HepG2 (cell line): ENCODE data around the gene REEP6. TPM values are rescaled to one million over a fixed set of nuclear protein-coding genes. Genes with fewer than 3 reads are reported as not detected.

Experiments used
- CENPX ChIP-seq: sonication (generic); formaldehyde crosslinking; IDR thresholded peaks from 2 replicates; pipeline ENCODE4 v1.9.0; 2021; ENCODE audit warnings: mild to moderate bottlenecking, missing genetic modification reagents, moderate library complexity
- KLF9 ChIP-seq: IDR thresholded peaks from 2 replicates; pipeline ENCODE4 v1.6.1; 2016; ENCODE audit warnings: low read depth
- MATR3 ChIP-seq: sonication (generic); formaldehyde crosslinking; IDR thresholded peaks from 2 replicates; pipeline ENCODE4 v1.4.0; 2020; ENCODE audit warnings: missing genetic modification reagents
- MED8 ChIP-seq: sonication (generic); formaldehyde crosslinking; IDR thresholded peaks from 2 replicates; pipeline ENCODE4 v1.8.1; 2023; ENCODE audit warnings: mild to moderate bottlenecking, missing genetic modification reagents; ENCODE audit not compliant: insufficient replicate concordance
- SRSF4 ChIP-seq: fragments of 200-400 bp; formaldehyde crosslinking; IDR thresholded peaks from one replicate; pipeline ENCODE4 v1.6.1; 2018; ENCODE audit warnings: mild to moderate bottlenecking, low read depth, low read length, moderate library complexity; ENCODE audit not compliant: poor library complexity, severe bottlenecking
- TAF1 ChIP-seq: sonication (generic); formaldehyde crosslinking; IDR thresholded peaks from 2 replicates; pipeline ENCODE4 v1.4.0; 2020; ENCODE audit warnings: missing genetic modification reagents
- ZFY ChIP-seq: sonication (generic); formaldehyde crosslinking; IDR thresholded peaks from 2 replicates; pipeline ENCODE4 v1.4.0; 2020; ENCODE audit warnings: missing genetic modification reagents
- ZMAT3 ChIP-seq: sonication (generic); formaldehyde crosslinking; conservative IDR thresholded peaks from 2 replicates; pipeline ENCODE4 v1.7.0; 2021; ENCODE audit warnings: missing genetic modification reagents
- ZNF138 ChIP-seq: sonication (generic); formaldehyde crosslinking; IDR thresholded peaks from 2 replicates; pipeline ENCODE4 v1.5.0; 2020; ENCODE audit warnings: mild to moderate bottlenecking, low read depth, missing genetic modification reagents
- ZNF225 ChIP-seq: sonication (generic); formaldehyde crosslinking; IDR thresholded peaks from 2 replicates; pipeline ENCODE4 v1.4.0; 2020; ENCODE audit warnings: mild to moderate bottlenecking, missing genetic modification reagents
- ZNF232 ChIP-seq: sonication (generic); formaldehyde crosslinking; IDR thresholded peaks from 2 replicates; pipeline ENCODE4 v1.4.0; 2020; ENCODE audit warnings: missing genetic modification reagents, borderline replicate concordance
- ZNF260 ChIP-seq: sonication (generic); formaldehyde crosslinking; IDR thresholded peaks from 2 replicates; pipeline ENCODE4 v1.4.0; 2020; ENCODE audit warnings: missing genetic modification reagents, low read depth, mild to moderate bottlenecking, borderline replicate concordance
- ZNF605 ChIP-seq: sonication (generic); formaldehyde crosslinking; IDR thresholded peaks from 2 replicates; pipeline ENCODE4 v1.8.0; 2022; ENCODE audit warnings: mild to moderate bottlenecking, missing genetic modification reagents
- ZNF607 ChIP-seq: sonication (generic); formaldehyde crosslinking; IDR thresholded peaks from 2 replicates; pipeline ENCODE4 v1.5.1; 2020; ENCODE audit warnings: missing genetic modification reagents, mild to moderate bottlenecking, borderline replicate concordance
- ZNF879 ChIP-seq: sonication (generic); formaldehyde crosslinking; IDR thresholded peaks from 2 replicates; pipeline ENCODE4 v1.8.1; 2023; ENCODE audit warnings: missing genetic modification reagents
- polyA plus RNA-seq, 8 experiments: library from polyadenylated mRNA; depleted of rRNA in 3 of 8; stranded (reverse) in 7 of 8; unstranded in 1 of 8; fragments of >200 nt; fragmentation: Illumina TruSeq in 4 of 8; extraction: Trizol in 4 of 8; gene quantifications; 2 replicates each; pipeline versions ENCODE4 v1.2.1 to v1.2.3, GENCODE V29; 2011 to 2016; ENCODE audit warnings: low read depth in 4 of 8, missing spikeins in 1 of 8, mixed read lengths in 1 of 8; ENCODE audit not compliant: insufficient read depth in 1 of 8
- total RNA-seq, 5 experiments: library from RNA; depleted of rRNA; stranded (reverse); fragments of >200 nt; fragmentation: Illumina TruSeq; extraction: Trizol; gene quantifications; 2 replicates each; pipeline ENCODE4 v1.2.3, GENCODE V29; 2016; ENCODE audit warnings: low read depth in 1 of 5
- TF ChIP-seq, protein P1 (sequence below): sonication (generic); formaldehyde crosslinking; IDR thresholded peaks from 2 replicates; pipeline ENCODE4 v1.8.0; 2022; ENCODE audit warnings: mild to moderate bottlenecking, missing genetic modification reagents, moderate library complexity
- TF ChIP-seq, protein P2 (sequence below): sonication (generic); formaldehyde crosslinking; IDR thresholded peaks from 2 replicates; pipeline ENCODE4 v1.5.1; 2020; ENCODE audit warnings: missing genetic modification reagents, mild to moderate bottlenecking, borderline replicate concordance
- TF ChIP-seq, protein P3 (sequence below): sonication (generic); formaldehyde crosslinking; IDR thresholded peaks from 2 replicates; pipeline ENCODE4 v1.5.0; 2020; ENCODE audit warnings: missing genetic modification reagents

REEP6 gene
- total and polyA plus RNA-seq, 2 of the 13 experiments (the other 11 are each of a cell fraction or from before 2014, with no cell fraction given): 10.0 to 28.8 TPM

DNA sequence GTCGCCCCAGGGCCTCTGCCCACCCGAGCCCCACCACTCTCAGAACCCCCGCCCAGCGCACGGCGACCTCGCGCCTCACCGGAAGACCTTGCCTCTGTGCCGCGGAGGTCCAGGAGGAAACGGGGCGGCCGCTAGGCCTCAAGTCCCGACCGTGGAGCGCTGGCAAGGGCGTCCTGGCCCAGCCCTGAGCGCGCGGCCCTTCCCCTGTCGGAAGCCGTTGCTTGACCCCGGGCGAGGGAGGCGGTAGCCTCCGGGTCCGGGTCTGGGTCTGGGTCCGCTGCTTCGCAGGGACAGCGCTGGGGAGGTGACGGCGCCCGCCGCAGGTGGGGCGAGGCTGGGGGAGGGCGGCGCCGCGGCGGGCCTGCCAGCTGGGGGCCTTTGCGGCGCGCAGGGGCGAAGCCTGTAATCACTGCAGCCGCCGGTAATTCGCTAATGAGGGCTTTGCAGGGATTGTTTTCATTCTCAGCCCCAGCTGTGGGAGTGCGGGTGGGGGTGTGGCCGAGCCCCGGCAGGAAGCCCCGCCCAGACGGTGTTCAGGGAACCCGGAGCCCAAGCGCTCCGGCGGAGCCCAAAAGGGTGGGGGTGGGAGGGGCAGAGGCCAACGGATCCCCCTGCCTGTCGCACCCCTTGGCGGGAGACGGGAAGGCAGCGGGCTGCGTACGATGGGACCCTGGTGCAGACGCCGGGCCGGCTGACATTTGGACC, 20.5 kb upstream of the REEP6 start (continued):
- TF ChIP-seq TAF1 (CRISPR knock-in tag) (no peak), ZNF879 (CRISPR knock-in tag) (no peak), MED8 (CRISPR knock-in tag) (no peak), ZNF138 (0 out of 2 replicates have a peak, but pooled peaks have one; percentile 34), ZNF605 (peak; percentile 26; the same call in 1 of the 2 replicates), SRSF4 (no peak), ZFY (peak; percentile 84), ZMAT3 (peak; percentile 18; the same call in 1 of the 2 replicates), ZNF225 (no peak), CENPX (CRISPR knock-in tag) (no peak), ZNF607 (CRISPR knock-in tag) (no peak; the same call in 1 of the 2 replicates), ZNF232 (CRISPR knock-in tag) (no peak), MATR3 (CRISPR knock-in tag) (no peak), KLF9 (no peak), ZNF260 (CRISPR knock-in tag) (no peak)
- TF ChIP-seq, protein P1, sequence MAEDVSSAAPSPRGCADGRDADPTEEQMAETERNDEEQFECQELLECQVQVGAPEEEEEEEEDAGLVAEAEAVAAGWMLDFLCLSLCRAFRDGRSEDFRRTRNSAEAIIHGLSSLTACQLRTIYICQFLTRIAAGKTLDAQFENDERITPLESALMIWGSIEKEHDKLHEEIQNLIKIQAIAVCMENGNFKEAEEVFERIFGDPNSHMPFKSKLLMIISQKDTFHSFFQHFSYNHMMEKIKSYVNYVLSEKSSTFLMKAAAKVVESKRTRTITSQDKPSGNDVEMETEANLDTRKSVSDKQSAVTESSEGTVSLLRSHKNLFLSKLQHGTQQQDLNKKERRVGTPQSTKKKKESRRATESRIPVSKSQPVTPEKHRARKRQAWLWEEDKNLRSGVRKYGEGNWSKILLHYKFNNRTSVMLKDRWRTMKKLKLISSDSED (CRISPR knock-in tag): no peak
- TF ChIP-seq, protein P2, sequence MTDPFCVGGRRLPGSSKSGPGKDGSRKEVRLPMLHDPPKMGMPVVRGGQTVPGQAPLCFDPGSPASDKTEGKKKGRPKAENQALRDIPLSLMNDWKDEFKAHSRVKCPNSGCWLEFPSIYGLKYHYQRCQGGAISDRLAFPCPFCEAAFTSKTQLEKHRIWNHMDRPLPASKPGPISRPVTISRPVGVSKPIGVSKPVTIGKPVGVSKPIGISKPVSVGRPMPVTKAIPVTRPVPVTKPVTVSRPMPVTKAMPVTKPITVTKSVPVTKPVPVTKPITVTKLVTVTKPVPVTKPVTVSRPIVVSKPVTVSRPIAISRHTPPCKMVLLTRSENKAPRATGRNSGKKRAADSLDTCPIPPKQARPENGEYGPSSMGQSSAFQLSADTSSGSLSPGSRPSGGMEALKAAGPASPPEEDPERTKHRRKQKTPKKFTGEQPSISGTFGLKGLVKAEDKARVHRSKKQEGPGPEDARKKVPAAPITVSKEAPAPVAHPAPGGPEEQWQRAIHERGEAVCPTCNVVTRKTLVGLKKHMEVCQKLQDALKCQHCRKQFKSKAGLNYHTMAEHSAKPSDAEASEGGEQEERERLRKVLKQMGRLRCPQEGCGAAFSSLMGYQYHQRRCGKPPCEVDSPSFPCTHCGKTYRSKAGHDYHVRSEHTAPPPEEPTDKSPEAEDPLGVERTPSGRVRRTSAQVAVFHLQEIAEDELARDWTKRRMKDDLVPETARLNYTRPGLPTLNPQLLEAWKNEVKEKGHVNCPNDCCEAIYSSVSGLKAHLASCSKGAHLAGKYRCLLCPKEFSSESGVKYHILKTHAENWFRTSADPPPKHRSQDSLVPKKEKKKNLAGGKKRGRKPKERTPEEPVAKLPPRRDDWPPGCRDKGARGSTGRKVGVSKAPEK: no peak
- TF ChIP-seq, protein P3, sequence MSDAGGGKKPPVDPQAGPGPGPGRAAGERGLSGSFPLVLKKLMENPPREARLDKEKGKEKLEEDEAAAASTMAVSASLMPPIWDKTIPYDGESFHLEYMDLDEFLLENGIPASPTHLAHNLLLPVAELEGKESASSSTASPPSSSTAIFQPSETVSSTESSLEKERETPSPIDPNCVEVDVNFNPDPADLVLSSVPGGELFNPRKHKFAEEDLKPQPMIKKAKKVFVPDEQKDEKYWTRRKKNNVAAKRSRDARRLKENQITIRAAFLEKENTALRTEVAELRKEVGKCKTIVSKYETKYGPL (CRISPR knock-in tag): no peak
